ENCODE data around the gene CTCF.

DNA sequence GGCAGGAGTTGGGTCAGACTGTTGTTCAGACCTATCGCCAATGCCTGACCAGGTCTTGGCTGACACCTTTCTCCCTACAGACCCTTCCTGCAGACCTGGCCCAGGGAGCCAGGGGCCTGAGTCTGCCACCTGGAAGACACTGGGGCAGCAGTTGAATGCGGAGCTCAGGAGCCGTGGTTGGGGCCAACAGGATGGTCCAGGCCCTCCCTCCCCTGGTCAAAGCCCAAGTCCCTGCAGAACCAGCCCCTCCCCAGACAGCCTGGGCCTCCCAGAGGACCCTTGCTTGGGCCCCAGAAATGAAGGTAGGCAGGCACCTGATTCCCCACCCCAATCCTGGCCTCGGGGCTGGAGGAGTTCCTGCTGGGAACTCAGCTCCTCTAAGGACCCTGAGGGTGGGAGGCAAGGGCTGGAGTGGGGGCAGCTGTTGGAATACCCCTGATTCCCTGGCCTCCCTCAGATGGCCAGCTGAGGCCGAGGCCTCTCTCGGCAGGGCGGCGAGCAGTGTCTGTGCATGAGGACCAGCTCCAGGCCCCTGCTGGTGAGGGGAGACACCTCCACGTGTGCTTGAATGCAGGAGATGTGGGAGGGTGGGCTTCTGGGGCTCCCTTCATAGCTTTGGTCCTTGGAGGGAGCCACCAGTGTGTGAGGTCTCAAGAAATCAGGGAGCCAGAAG lies 94.2 kb downstream of the CTCF start:
- TF ChIP-seq, protein P1, sequence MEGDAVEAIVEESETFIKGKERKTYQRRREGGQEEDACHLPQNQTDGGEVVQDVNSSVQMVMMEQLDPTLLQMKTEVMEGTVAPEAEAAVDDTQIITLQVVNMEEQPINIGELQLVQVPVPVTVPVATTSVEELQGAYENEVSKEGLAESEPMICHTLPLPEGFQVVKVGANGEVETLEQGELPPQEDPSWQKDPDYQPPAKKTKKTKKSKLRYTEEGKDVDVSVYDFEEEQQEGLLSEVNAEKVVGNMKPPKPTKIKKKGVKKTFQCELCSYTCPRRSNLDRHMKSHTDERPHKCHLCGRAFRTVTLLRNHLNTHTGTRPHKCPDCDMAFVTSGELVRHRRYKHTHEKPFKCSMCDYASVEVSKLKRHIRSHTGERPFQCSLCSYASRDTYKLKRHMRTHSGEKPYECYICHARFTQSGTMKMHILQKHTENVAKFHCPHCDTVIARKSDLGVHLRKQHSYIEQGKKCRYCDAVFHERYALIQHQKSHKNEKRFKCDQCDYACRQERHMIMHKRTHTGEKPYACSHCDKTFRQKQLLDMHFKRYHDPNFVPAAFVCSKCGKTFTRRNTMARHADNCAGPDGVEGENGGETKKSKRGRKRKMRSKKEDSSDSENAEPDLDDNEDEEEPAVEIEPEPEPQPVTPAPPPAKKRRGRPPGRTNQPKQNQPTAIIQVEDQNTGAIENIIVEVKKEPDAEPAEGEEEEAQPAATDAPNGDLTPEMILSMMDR (conservative IDR thresholded peaks at IDR 0.05 in 1 of 2, IDR thresholded peaks at IDR 0.05 in 1 of 2; ENCODE audit: low read depth in 1 of 2, low read length in 2 of 2), result no peak
- TF ChIP-seq EZH2 (IDR thresholded peaks at IDR 0.05; ENCODE audit: low read length, missing control alignments), result no peak
